HEK293T (cell line): ENCODE measurements around the gene GARRE1.
A peak's percentile ranks its signal among the peaks of the same experiment; 100 is the strongest.

ENCODE experiments used
- CTCF ChIA-PET: fragments of 350-600 bp; formaldehyde crosslinking; extraction: SDS; loops from one replicate; lab custom pipeline; 2021; ENCODE audit warnings: antibody characterized with exemption, inconsistent platforms; lab: Yijun Ruan, JAX
- POLR2A ChIA-PET: fragments of 350-600 bp; formaldehyde crosslinking; extraction: SDS; loops from one replicate; lab custom pipeline; 2020; ENCODE audit warnings: antibody characterized with exemption, inconsistent platforms; lab: Yijun Ruan, JAX
- DNase-seq: peaks from one replicate; pipeline ENCODE4 v3.0.0; 2012; ENCODE audit warnings: mixed read lengths; ENCODE audit errors: extremely low spot score
- ARNT ChIP-seq: fragments of 450-650 bp; IDR thresholded peaks from 2 replicates; pipeline ENCODE4 v1.6.1; 2017; ENCODE audit warnings: mild to moderate bottlenecking
- BHLHE40 ChIP-seq: fragments of 450-650 bp; IDR thresholded peaks from 2 replicates; pipeline ENCODE4 v1.6.1; 2016; ENCODE audit warnings: mild to moderate bottlenecking, moderate library complexity, borderline replicate concordance
- CTBP1 ChIP-seq: fragments of 450-650 bp; IDR thresholded peaks from 2 replicates; pipeline ENCODE4 v1.6.1; 2016; ENCODE audit warnings: borderline replicate concordance
- ELF4 ChIP-seq: fragments of 450-650 bp; IDR thresholded peaks from 2 replicates; pipeline ENCODE4 v1.6.1; 2017; ENCODE audit warnings: antibody characterized with exemption
- FOXA1 ChIP-seq: fragments of 450-650 bp; IDR thresholded peaks from 2 replicates; pipeline ENCODE4 v1.6.1; 2016; ENCODE audit warnings: mild to moderate bottlenecking
- FOXK2 ChIP-seq: fragments of 450-650 bp; IDR thresholded peaks from 2 replicates; pipeline ENCODE4 v1.6.1; 2016; ENCODE audit warnings: mild to moderate bottlenecking
- FOXM1 ChIP-seq: fragments of 450-650 bp; IDR thresholded peaks from 2 replicates; pipeline ENCODE4 v1.6.1; 2017; ENCODE audit warnings: mild to moderate bottlenecking, borderline replicate concordance
- HDGF ChIP-seq: fragments of 450-650 bp; IDR thresholded peaks from 2 replicates; pipeline ENCODE4 v1.6.1; 2017; ENCODE audit warnings: antibody characterized with exemption, borderline replicate concordance
- L3MBTL2 ChIP-seq: fragments of 450-650 bp; conservative IDR thresholded peaks from 2 replicates; pipeline ENCODE4 v1.6.1; 2016; ENCODE audit warnings: mild to moderate bottlenecking
- LEF1 ChIP-seq: fragments of 450-650 bp; IDR thresholded peaks from 2 replicates; pipeline ENCODE4 v1.6.1; 2017; ENCODE audit warnings: mild to moderate bottlenecking, borderline replicate concordance
- NFRKB ChIP-seq: fragments of 450-650 bp; IDR thresholded peaks from 2 replicates; pipeline ENCODE4 v1.6.1; 2016; ENCODE audit warnings: mild to moderate bottlenecking, moderate library complexity
- PKNOX1 ChIP-seq: fragments of 450-650 bp; IDR thresholded peaks from 2 replicates; pipeline ENCODE4 v1.6.1; 2016
- SP1 ChIP-seq: fragments of 450-650 bp; IDR thresholded peaks from 2 replicates; pipeline ENCODE4 v1.6.1; 2017
- SUZ12 ChIP-seq: fragments of 450-650 bp; IDR thresholded peaks from 2 replicates; pipeline ENCODE4 v1.6.1; 2016; ENCODE audit warnings: mild to moderate bottlenecking
- TARDBP ChIP-seq: fragments of 450-650 bp; IDR thresholded peaks from 2 replicates; pipeline ENCODE4 v1.6.1; 2016
- ZNF384 ChIP-seq: fragments of 450-650 bp; IDR thresholded peaks from 2 replicates; pipeline ENCODE4 v1.6.1; 2016

Gene GARRE1

GRCh38 chr19:34269968-34270621 is 15.7 kb downstream of the GARRE1 start:
- ChIA-PET POLR2A (interaction anchor here (0.9 to 1.8 kb wide), 2 partner anchors 9 to 11 kb away, joined by 3 to 6 read pairs; no protein-coding TSS in a partner anchor), CTCF (no interaction called here)
- TF ChIP-seq PKNOX1 (peak; percentile 19; the same call in 1 of the 2 replicates), HDGF (no peak)
- peak; percentile 31 for DNase-seq

- no peak for DNase-seq
- ChIA-PET CTCF (interaction anchor here (1.2 kb wide), 1 partner anchor 10 kb away, joined by 3 read pairs; no protein-coding TSS in a partner anchor), POLR2A (no interaction called here)
- TF ChIP-seq SUZ12 (no peak), FOXK2 (no peak), BHLHE40 (no peak), TARDBP (no peak), NFRKB (no peak), SP1 (no peak), ELF4 (no peak), HDGF (no peak), FOXM1 (no peak), FOXA1 (no peak), LEF1 (no peak), ARNT (no peak), ZNF384 (no peak), L3MBTL2 (no peak), CTBP1 (no peak), PKNOX1 (no peak)
Observed at GRCh38 chr19:34273121-34273520, 18.8 kb downstream of the GARRE1 start.

- TF ChIP-seq L3MBTL2 (no peak), SUZ12 (no peak), TARDBP (no peak), BHLHE40 (no peak), FOXA1 (no peak), SP1 (no peak), FOXK2 (no peak), ARNT (no peak)
- DNase-seq = no peak
- ChIA-PET CTCF (interaction anchor here (0.6 kb wide), 1 partner anchor 225 kb away, joined by 3 read pairs; no protein-coding TSS in a partner anchor), POLR2A (no interaction called here)
Observed at GRCh38 chr19:34274284-34274826, 20.0 kb downstream of the GARRE1 start.

- ChIA-PET CTCF (no interaction called here), POLR2A (no interaction called here)
- no peak for DNase-seq
Observed at GRCh38 chr19:34274827-34275625, 20.7 kb downstream of the GARRE1 start.

GRCh38 chr19:34275705-34276104 is 21.4 kb downstream of the GARRE1 start:
- DNase-seq = no peak
- CTCF ChIA-PET = no interaction called here
- TF ChIP-seq L3MBTL2 = no peak
- TF ChIP-seq FOXM1 = no peak
- no peak for TF ChIP-seq FOXA1
- POLR2A ChIA-PET = no interaction called here

More at GRCh38 chr19:34274827-34275625, 20.7 kb downstream of the GARRE1 start:
- no peak for TF ChIP-seq PKNOX1
- TF ChIP-seq ELF4 = no peak
- no peak for TF ChIP-seq NFRKB
- TF ChIP-seq FOXM1 = no peak
- TF ChIP-seq ARNT = no peak
- no peak for TF ChIP-seq L3MBTL2
- no peak for TF ChIP-seq SUZ12
- no peak for TF ChIP-seq LEF1
- no peak for TF ChIP-seq SP1
- no peak for TF ChIP-seq FOXK2
- TF ChIP-seq BHLHE40 = no peak
- no peak for TF ChIP-seq TARDBP
- no peak for TF ChIP-seq ZNF384
- no peak for TF ChIP-seq HDGF
- no peak for TF ChIP-seq FOXA1
- TF ChIP-seq CTBP1 = no peak

GRCh38 chr19:34276614-34277013 is 22.3 kb downstream of the GARRE1 start:
- TF ChIP-seq CTBP1 (no peak), NFRKB (no peak), TARDBP (no peak), FOXA1 (no peak), HDGF (no peak), FOXM1 (no peak), L3MBTL2 (no peak), ARNT (no peak), BHLHE40 (no peak), FOXK2 (no peak), ELF4 (no peak), SUZ12 (no peak), SP1 (no peak)
- no peak for DNase-seq
- ChIA-PET CTCF (no interaction called here), POLR2A (no interaction called here)
